Activated CD4-positive, alpha-beta T cell treated with anti-CD3 and anti-CD28 coated beads for 1 hour (primary cell): ENCODE measurements around the gene ZCCHC18.
A peak's percentile ranks its signal among the peaks of the same experiment; 100 is the strongest.

Experiments
- DNase-seq: peaks from one replicate; pipeline ENCODE4 v3.0.0-alpha.2; 2020

ZCCHC18 gene

DNA sequence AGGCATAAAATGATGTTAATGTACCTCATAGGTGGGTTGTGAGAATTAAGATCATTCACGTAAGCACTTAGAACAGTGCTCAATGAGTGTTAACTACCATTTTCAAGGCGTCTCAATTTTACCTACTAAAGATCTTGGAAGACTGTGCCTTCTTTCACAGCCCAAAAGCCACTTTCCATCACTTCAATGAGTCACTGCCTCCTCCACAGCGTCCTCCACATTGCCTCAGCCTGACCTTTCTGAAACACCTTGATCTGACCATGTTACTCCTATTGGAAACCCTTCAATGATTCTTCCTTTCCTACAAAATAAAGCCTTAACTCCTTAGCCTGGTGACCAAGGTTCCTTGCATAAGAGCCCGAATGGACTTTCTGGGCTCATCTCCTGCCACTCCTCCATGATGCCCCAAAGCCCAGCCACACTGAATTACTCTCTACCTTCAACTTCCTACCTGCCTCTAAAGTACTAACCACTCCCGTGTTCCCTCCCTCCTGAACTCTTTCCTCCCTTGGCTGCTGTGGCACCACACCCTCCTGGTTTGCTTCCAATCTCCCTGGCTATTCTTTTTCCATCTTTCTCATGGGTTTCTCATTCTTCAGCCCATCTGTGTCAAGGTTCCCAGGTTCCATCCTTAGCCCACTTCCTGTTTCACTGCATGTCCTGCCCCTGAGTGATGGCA lies 22.4 kb downstream of the ZCCHC18 start:
- DNase-seq, result no peak

DNA sequence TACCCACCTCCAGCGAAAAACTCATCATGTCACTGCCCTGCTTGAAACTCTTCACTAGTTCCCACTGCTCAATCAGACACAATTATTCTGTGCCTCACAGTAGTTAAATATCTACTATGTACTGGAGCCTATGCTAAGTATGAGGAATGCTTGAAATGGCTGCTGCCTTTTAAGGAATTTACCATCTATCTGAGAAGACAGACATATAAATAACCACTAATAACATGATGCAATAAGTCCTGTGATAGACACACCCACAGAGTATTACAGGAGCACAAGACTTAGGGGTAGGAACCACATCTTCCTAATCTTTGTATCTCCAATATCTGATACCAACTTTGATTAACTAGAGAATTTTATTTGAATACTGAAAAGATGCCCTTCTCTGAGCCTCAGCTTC lies 23.4 kb downstream of the ZCCHC18 start:
- DNase-seq, result no peak

DNA sequence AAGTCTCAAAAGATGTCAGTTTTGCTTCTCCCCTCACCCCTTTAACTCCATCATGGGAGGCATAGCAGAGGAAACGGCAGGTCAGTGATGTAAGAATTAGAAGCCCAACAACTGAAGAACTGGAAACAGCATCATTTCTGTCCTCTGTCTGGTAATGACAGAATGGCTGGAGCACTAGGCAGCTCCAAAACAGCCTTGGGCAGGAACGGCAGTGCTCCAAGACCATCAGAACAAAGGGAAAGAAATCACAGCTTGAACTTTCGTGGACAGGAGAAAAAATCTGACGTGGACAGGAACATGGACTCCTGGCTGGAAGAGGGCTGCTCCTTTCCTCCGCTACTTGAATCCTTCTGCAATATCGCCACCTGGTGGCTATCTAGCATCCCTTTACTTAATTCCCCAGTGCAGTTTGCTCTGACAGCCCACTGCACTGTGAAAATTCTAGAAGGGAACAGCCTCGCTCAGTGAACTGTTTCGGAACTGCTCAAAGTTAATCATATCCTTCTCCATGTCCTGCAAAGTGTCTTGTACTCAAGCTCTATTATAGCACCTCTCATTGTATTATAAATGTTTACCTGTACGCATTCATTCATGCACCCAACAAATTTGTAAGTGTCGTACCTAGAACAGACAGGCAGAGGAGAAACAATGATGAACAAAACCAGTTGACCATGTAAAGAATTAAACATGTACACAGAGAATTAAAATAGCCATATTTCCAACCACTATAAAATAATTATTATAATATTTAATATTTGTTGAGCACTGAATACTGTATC lies 24.1 kb downstream of the ZCCHC18 start:
- DNase-seq, result no peak

DNA sequence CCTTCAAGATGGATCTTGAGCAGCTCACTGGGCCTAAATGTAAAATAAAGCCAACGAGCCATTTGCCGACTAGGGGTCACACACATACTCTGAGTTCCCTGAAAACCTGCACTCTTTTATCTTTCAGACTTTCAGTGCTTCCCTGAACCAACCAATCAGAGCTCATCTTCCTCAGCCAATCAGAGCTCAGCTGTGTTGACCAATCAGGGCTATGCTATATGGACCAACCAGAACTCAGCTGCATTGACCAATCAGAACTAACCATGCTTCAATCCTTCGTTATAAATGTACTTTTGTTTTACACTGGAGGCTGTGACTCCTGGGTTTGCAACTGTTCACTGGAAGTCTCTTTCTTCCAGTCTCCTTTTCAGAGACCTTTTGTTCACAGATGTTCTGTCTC lies 25.2 kb downstream of the ZCCHC18 start:
- DNase-seq, result no peak

DNA sequence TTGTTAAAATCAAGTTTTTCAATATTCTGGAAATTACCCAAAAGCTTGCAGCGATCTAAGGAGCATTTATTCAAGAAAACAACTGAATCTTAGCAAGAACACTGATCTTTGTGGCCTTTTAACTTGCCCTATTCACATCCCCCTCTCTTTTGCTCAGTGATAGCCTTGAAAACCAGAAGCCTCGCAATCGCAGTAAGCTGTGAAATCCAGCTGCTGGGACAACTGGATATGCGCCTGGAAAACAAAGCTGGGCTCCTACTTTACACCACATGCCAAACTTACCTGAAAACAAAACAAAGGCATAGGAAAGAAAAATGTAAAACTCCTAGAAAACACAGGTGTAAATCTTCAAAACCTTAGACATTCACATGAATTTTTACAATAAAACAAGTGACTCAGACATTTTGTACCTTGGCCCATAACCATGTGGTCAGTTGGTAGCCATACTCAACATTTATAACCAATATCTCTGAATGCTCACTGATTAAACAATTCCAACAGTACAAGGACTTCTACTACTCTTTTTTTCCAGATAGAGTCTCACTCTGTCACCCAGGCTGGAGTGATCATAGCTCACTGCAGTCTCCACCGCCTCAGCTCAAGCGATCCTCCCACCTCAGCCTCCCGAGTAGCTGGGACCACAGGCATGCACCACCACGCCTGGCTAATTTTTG lies 28.9 kb downstream of the ZCCHC18 start:
- no peak for DNase-seq

DNA sequence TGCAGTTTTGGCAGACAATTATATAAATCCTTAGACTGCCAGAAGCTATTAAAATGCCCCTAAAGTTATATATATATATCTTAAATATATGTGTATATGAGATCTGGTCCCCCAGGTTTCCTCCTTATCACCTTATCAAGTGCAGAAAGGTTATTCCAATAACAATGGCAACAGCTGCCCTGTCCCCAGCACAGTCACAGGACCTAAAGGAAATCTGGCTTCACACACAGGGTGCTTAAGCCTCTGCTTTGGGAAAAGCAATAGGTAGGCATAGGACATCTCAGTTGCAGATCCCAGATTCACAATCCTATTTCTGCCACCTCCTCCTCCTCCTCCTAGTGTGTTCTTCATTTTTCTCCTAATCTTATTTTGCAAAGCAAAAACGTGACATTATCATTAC lies 38.7 kb downstream of the ZCCHC18 start:
- DNase-seq, result no peak

DNA sequence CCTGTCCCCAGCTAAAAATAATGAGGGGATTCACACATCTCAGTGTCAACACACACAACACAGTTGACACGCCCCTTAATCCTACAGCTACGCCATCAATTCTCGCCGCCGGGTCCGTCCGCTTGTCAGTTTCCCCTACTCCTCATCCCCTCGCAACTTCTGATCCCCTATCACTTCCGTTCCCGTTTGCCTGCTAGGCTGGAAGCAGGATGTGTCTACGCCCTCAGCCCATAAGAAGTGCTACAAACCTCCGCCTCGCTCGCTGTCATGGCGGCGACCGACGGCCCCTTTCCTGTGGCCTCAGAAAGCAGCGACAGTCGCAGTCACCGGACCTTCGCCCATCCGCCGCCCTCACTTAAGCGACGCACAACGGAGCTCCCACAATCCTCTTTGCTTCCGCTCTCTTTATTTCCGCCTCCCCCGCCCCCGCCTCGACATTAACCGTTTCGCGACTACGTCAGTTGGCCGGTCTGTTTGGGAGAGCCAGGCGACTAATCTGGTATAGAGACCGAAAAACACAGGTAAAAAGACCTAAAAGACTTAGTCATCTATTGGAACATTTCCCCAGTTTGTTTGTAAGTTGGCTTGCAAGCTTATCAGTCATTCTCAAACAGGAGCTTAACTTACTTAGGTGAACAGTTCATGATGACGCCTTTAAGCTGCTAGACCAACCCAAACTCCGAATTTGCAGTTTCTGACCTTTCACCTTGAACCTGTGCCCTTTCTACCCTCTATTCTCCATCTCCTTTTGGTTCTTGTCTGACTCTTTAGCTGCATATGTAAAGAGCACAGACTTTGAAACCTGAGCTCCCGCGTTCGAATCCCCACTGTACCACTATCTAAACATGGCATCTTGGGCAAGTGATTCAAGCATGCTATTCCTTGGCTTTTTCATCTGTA lies 44.6 kb downstream of the ZCCHC18 start, which contains the start of gene SLC25A53:
TSS of gene SLC25A53 (minus strand) at position 380 of the 900 bp plus-strand sequence. CDS start 51,752 bp downstream, outside the sequence.
- peak; percentile 56 for DNase-seq
